ENCODE measurements around the gene SLC18B1. TPM values are rescaled to one million over a fixed set of nuclear protein-coding genes. Genes with fewer than 3 reads are reported as not detected.

Gene SLC18B1
- total and polyA plus RNA-seq, 4 donors = 5.6 to 20.9 (median 10.4) TPM

- peak; percentile 24 for TF ChIP-seq CTCF (IDR thresholded peaks at IDR 0.05; ENCODE audit: control extremely low read depth, extremely low read depth)
- Histone ChIP-seq H3K9me3 (ENCODE audit: control insufficient read depth in 4 of 4, insufficient read depth in 3 of 4, low read length in 3 of 4) (no peaks in the 10 kb centered on the region), H3K9ac (ENCODE audit: insufficient read depth in 1 of 2, low read length in 2 of 2) (no peak overlapping the region), H3K27me3 (ENCODE audit: control insufficient read depth in 3 of 3, insufficient read depth in 3 of 3, low read length in 2 of 3) (no peaks in the 10 kb centered on the region), H3K4me1 (ENCODE audit: control insufficient read depth in 5 of 5, insufficient read depth in 5 of 5, low read length in 5 of 5) (peaks cover 0 to 2% (median 0%) of the 10 kb centered on the region in 5 donors), H3K4me3 (no peak overlapping the region), H3K27ac (ENCODE audit: low read depth in 1 of 2, low read length in 1 of 2) (no peak overlapping the region), H3K36me3 (ENCODE audit: control insufficient read depth in 4 of 4, insufficient read depth in 4 of 4, low read length in 4 of 4) (peaks cover 0 to 8% (median 3%) of the 10 kb centered on the region in 4 donors)
- peak in 2 of 3 donors; percentile 11 to 25 for DNase-seq
- ATAC-seq (ENCODE audit: insufficient read depth, low FRiP score) = no peak
- WGBS, 2 donors = 12 to 32% methylated on average over 6 of the region's 6 CpGs
Observed at GRCh38 chr6:132768051-132768517, 30.4 kb downstream of the SLC18B1 start.

DNA sequence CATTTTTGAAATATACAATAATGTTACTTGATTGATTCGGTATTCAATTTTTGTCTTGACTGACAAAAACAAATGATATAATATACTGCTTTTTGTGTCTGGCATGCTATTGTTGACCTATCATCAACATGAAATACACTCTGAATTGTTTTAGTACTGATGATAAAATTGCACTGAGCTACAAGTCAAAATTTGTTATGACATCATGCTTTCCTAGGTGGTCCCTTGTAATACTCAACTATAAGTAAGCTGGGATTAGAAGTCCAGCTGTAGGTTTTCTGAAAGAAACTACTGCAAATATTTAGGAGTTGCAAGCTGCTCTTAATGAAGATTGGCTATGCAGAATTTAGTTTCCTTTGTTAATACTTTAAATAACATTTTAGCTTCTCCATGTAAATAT, 32.9 kb downstream of the SLC18B1 start:
- 92 to 99% methylated on average over 1 of the region's 1 CpG for WGBS, 2 donors
- no peak for ATAC-seq (ENCODE audit: insufficient read depth, low FRiP score)
- TF ChIP-seq CTCF (IDR thresholded peaks at IDR 0.05; ENCODE audit: control extremely low read depth, extremely low read depth) = no peak
- peaks cover 0 to 4% (median 1%) of the 10 kb centered on the region in 4 donors for H3K36me3 ChIP-seq (ENCODE audit: control insufficient read depth in 4 of 4, insufficient read depth in 4 of 4, low read length in 4 of 4)
- H3K9ac ChIP-seq (ENCODE audit: insufficient read depth in 1 of 2, low read length in 2 of 2) = no peak overlapping the region
- no peaks in the 10 kb centered on the region for H3K27me3 ChIP-seq (ENCODE audit: control insufficient read depth in 3 of 3, insufficient read depth in 3 of 3, low read length in 2 of 3)
- no peak overlapping the region for H3K27ac ChIP-seq (ENCODE audit: low read depth in 1 of 2, low read length in 1 of 2)
- H3K4me1 ChIP-seq (ENCODE audit: control insufficient read depth in 5 of 5, insufficient read depth in 5 of 5, low read length in 5 of 5) = peaks cover 0 to 2% (median 0%) of the 10 kb centered on the region in 5 donors
- no peak for DNase-seq
- no peaks in the 10 kb centered on the region for H3K9me3 ChIP-seq (ENCODE audit: control insufficient read depth in 4 of 4, insufficient read depth in 3 of 4, low read length in 3 of 4)
- no peak overlapping the region for H3K4me3 ChIP-seq

- ATAC-seq (ENCODE audit: insufficient read depth, low FRiP score) (peak; percentile 81), DNase-seq (no peak)
- Histone ChIP-seq H3K9ac (ENCODE audit: insufficient read depth in 1 of 2, low read length in 2 of 2) (no peak overlapping the region), H3K4me3 (no peak overlapping the region), H3K4me1 (ENCODE audit: control insufficient read depth in 5 of 5, insufficient read depth in 5 of 5, low read length in 5 of 5) (peaks cover 0 to 2% (median 0%) of the 10 kb centered on the region in 5 donors), H3K27ac (ENCODE audit: low read depth in 1 of 2, low read length in 1 of 2) (no peak overlapping the region), H3K27me3 (ENCODE audit: control insufficient read depth in 3 of 3, insufficient read depth in 3 of 3, low read length in 2 of 3) (no peaks in the 10 kb centered on the region), H3K36me3 (ENCODE audit: control insufficient read depth in 4 of 4, insufficient read depth in 4 of 4, low read length in 4 of 4) (no peaks in the 10 kb centered on the region), H3K9me3 (ENCODE audit: control insufficient read depth in 4 of 4, insufficient read depth in 3 of 4, low read length in 3 of 4) (no peaks in the 10 kb centered on the region)
- TF ChIP-seq CTCF (IDR thresholded peaks at IDR 0.05; ENCODE audit: control extremely low read depth, extremely low read depth) = no peak
Observed at GRCh38 chr6:132764370-132764769, 34.1 kb downstream of the SLC18B1 start.

DNA sequence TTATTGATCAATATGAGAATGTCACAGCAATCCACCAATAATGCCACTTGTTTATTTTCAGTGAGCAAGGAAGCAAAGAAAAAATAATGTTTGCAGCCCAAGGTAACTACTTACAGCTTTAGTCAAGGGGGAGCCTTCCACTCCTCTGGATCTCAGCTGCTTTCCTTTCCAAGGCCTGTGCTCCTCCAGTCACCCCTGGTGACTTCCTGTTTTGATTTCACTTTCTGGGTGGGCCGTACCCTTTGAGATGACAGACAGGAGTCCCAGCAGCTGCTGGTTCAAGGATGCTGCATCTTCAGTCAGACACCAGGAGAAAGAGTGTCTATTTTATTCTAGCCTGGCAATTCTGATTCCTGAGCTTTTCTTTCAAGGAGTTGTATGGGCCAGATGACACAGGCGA, 35.2 kb downstream of the SLC18B1 start:
- H3K9me3 ChIP-seq (ENCODE audit: control insufficient read depth in 4 of 4, insufficient read depth in 3 of 4, low read length in 3 of 4) = no peaks in the 10 kb centered on the region
- DNase-seq = peak; percentile 18 to 50 (median 34)
- WGBS, 2 donors = 34 to 58% methylated on average over 2 of the region's 2 CpGs
- H3K36me3 ChIP-seq (ENCODE audit: control insufficient read depth in 4 of 4, insufficient read depth in 4 of 4, low read length in 4 of 4) = no peaks in the 10 kb centered on the region
- H3K27ac ChIP-seq (ENCODE audit: low read depth in 1 of 2, low read length in 1 of 2) = no peak overlapping the region
- ATAC-seq (ENCODE audit: insufficient read depth, low FRiP score) = no peak
- no peak overlapping the region for H3K4me3 ChIP-seq
- no peak for TF ChIP-seq CTCF (IDR thresholded peaks at IDR 0.05; ENCODE audit: control extremely low read depth, extremely low read depth)
- no peak overlapping the region for H3K9ac ChIP-seq (ENCODE audit: insufficient read depth in 1 of 2, low read length in 2 of 2)
- peaks cover 0 to 2% (median 0%) of the 10 kb centered on the region in 5 donors for H3K4me1 ChIP-seq (ENCODE audit: control insufficient read depth in 5 of 5, insufficient read depth in 5 of 5, low read length in 5 of 5)
- H3K27me3 ChIP-seq (ENCODE audit: control insufficient read depth in 3 of 3, insufficient read depth in 3 of 3, low read length in 2 of 3) = no peaks in the 10 kb centered on the region

Measured in lung (tissue), 12 donors.